Endothelial cell of umbilical vein (primary cell): ENCODE measurements around the gene SLC35B4. TPM values are rescaled to one million over a fixed set of nuclear protein-coding genes. Genes with fewer than 3 reads are reported as not detected.

Experiments
- BruUV-seq: library from RNA; stranded (reverse); fragments of 400-500 nt; replicated peaks from 2 replicates; lab custom pipeline; 2021; lab: Mats Ljungman, UMichigan
- CTCF ChIA-PET: fragments of 300-600, 350-600 bp; sonication (Branson Sonifier 250); formaldehyde crosslinking; loops from one replicate; lab custom pipeline; 2021; ENCODE audit warnings: antibody characterized with exemption, inconsistent platforms; lab: Charles Lee
- POLR2A ChIA-PET: fragments of 300-600, 350-600 bp; sonication (Branson Sonifier 250); formaldehyde crosslinking; loops from one replicate; lab custom pipeline; 2021; ENCODE audit warnings: antibody characterized with exemption, inconsistent platforms; lab: Charles Lee
- DNase-seq: peaks from one replicate; pipeline ENCODE4 v3.0.0-alpha.2; 2011; ENCODE audit warnings: low read depth, low spot score
- FAIRE-seq: peaks from 2 replicates; lab custom pipeline; 2011; peaks lifted over from hg19 to GRCh38; lab: Jason Lieb, UNC
- H2AFZ ChIP-seq: 2 replicates; pipeline ENCODE4 v1.6.0; 2012; ENCODE audit warnings: low read depth, low read length, control low read depth, inconsistent platforms
- H3K27ac ChIP-seq: 2 replicates; pipeline ENCODE4 v1.5.1; 2011; ENCODE audit warnings: low read depth, mild to moderate bottlenecking, control low read depth, low read length, moderate library complexity; ENCODE audit not compliant: insufficient read depth
- H3K27me3 ChIP-seq, 2 experiments: 2 replicates each; pipeline versions ENCODE4 v1.6.0 to v1.6.1; 2011; ENCODE audit warnings: low read length in 2 of 2, mixed read lengths in 1 of 2; ENCODE audit not compliant: control insufficient read depth in 2 of 2, insufficient read depth in 2 of 2
- H3K36me3 ChIP-seq, 2 experiments: 2 replicates in 1 of 2; 3 replicates in 1 of 2; pipeline ENCODE4 v1.5.1; 2011; ENCODE audit warnings: low read length in 2 of 2, mild to moderate bottlenecking in 1 of 2, moderate library complexity in 1 of 2; ENCODE audit not compliant: control insufficient read depth in 2 of 2, insufficient read depth in 2 of 2; ENCODE audit errors: extremely low read depth in 1 of 2
- H3K4me1 ChIP-seq: 3 replicates; pipeline ENCODE4 v1.5.1; 2011; ENCODE audit warnings: mild to moderate bottlenecking, low read length; ENCODE audit not compliant: control insufficient read depth, insufficient read depth; ENCODE audit errors: extremely low read depth
- H3K4me2 ChIP-seq: 2 replicates; pipeline ENCODE4 v1.6.1; 2011; ENCODE audit warnings: low read length, control low read depth, mixed read lengths; ENCODE audit not compliant: insufficient read depth
- H3K4me3 ChIP-seq, 3 experiments: fragments of 200-600 bp in 1 of 3; sonication (generic), shearing (Covaris generic) in 1 of 3; replicated peaks in 1 of 3; 2 replicates each; pipeline ENCODE4 v1.5.1; 2011 to 2016; ENCODE audit warnings: control low read depth in 3 of 3, low read length in 3 of 3, mild to moderate bottlenecking in 2 of 3, inconsistent platforms in 1 of 3, low read depth in 1 of 3, moderate library complexity in 1 of 3; ENCODE audit not compliant: insufficient read depth in 1 of 3
- H3K79me2 ChIP-seq: 2 replicates; pipeline ENCODE4 v1.6.0; 2012; ENCODE audit warnings: low read length, inconsistent platforms; ENCODE audit not compliant: control insufficient read depth, insufficient read depth
- H3K9ac ChIP-seq: replicated peaks from 2 replicates; pipeline ENCODE3; 2011; ENCODE audit warnings: low read length, control low read depth; ENCODE audit not compliant: insufficient read depth; ENCODE audit errors: extremely low read depth
- H3K9me1 ChIP-seq: replicated peaks from 3 replicates; pipeline ENCODE4 v1.6.0; 2011; ENCODE audit warnings: mild to moderate bottlenecking, low read length; ENCODE audit not compliant: control insufficient read depth, insufficient read depth; ENCODE audit errors: extremely low read depth
- H3K9me3 ChIP-seq: replicated peaks from 2 replicates; pipeline ENCODE4 v1.5.1; 2012; ENCODE audit warnings: low read length, inconsistent platforms; ENCODE audit not compliant: control insufficient read depth, insufficient read depth
- H4K20me1 ChIP-seq: replicated peaks from 2 replicates; pipeline ENCODE3; 2011; ENCODE audit warnings: mild to moderate bottlenecking, low read length; ENCODE audit not compliant: control insufficient read depth, insufficient read depth; ENCODE audit errors: extremely low read depth
- CTCF ChIP-seq, 2 donors: IDR thresholded peaks; 1 replicate in 1 of 2; 2 replicates in 1 of 2; pipeline ENCODE4 v1.5.1; 2011; ENCODE audit warnings: low read length in 2 of 2, mild to moderate bottlenecking in 2 of 2, moderate library complexity in 2 of 2, control low read depth in 1 of 2, inconsistent platforms in 1 of 2, low read depth in 1 of 2; ENCODE audit not compliant: insufficient read depth in 1 of 2; ENCODE audit errors: extremely low read depth in 1 of 2
- EZH2 ChIP-seq: IDR thresholded peaks from 2 replicates; pipeline ENCODE4 v1.6.1; 2012; ENCODE audit warnings: borderline replicate concordance, low read depth, mild to moderate bottlenecking, moderate library complexity, low read length, inconsistent platforms; ENCODE audit not compliant: severe bottlenecking
- FOS ChIP-seq: IDR thresholded peaks from 2 replicates; pipeline ENCODE4 v1.6.1; 2011; ENCODE audit warnings: mild to moderate bottlenecking, low read length, moderate library complexity, borderline replicate concordance; ENCODE audit not compliant: insufficient read depth
- GATA2 ChIP-seq: IDR thresholded peaks from 2 replicates; pipeline ENCODE4 v1.7.0; 2011; ENCODE audit warnings: low read depth, mild to moderate bottlenecking, moderate library complexity, mixed read lengths, low read length; ENCODE audit not compliant: insufficient read length, insufficient read depth
- JUN ChIP-seq: IDR thresholded peaks from 2 replicates; pipeline ENCODE4 v1.6.1; 2011; ENCODE audit warnings: borderline replicate concordance, low read depth; ENCODE audit not compliant: insufficient read length, insufficient read depth
- MAX ChIP-seq: IDR thresholded peaks from 2 replicates; pipeline ENCODE4 v1.6.1; 2011; ENCODE audit not compliant: insufficient read depth, insufficient read length
- MYC ChIP-seq: IDR thresholded peaks from one replicate; pipeline ENCODE4 v1.6.1; 2011; ENCODE audit warnings: mild to moderate bottlenecking, low read depth, low read length
- POLR2AphosphoS5 ChIP-seq: IDR thresholded peaks from 2 replicates; pipeline ENCODE4 v1.6.1; 2012; ENCODE audit warnings: low read depth, mild to moderate bottlenecking, control low read depth, low read length, moderate library complexity; ENCODE audit not compliant: insufficient read depth
- dilution Hi-C: fragments of 300-500 bp; cut with MboI; formaldehyde crosslinking; loops from one replicate; pipeline ENCODE4 v1.15.0; 2019; ENCODE audit warnings: low sequenced_read_pairs; ENCODE audit not compliant: extremely low pct_ligation_motif_present
- intact Hi-C: fragments of 100-400 bp; cut with micrococcal nuclease; formaldehyde crosslinking; loops from one replicate; pipeline ENCODE4 v1.10.0; 2022
- polyA plus RNA-seq, 4 experiments: library from polyadenylated mRNA; depleted of rRNA in 3 of 4; stranded (reverse) in 3 of 4; unstranded in 1 of 4; fragments of >200 nt; gene quantifications; 2 replicates each; pipeline versions ENCODE4 v1.2.1 to v1.2.3, GENCODE V29; 2011 to 2012; ENCODE audit warnings: missing spikeins in 1 of 4
- total RNA-seq: library from RNA; stranded (reverse); gene quantifications from 2 replicates; pipeline ENCODE4 v1.2.3, GENCODE V29; 2021

The SLC35B4 gene
- total and polyA plus RNA-seq, 2 donors (not counting 3 experiments of a cell fraction or from before 2014, with no cell fraction given) = 17.5 to 20.2 TPM

GRCh38 chr7:134279898-134280297 lies 36.8 kb downstream of the SLC35B4 start:
- no peaks in the 10 kb centered on the region for H3K9me1 ChIP-seq
- H3K4me3 ChIP-seq = no peak overlapping the region
- no peak for DNase-seq
- no peaks in the 10 kb centered on the region for H3K36me3 ChIP-seq
- H3K27me3 ChIP-seq = peaks cover 4 to 16% of the 10 kb centered on the region in 2 experiments
- no peak for FAIRE-seq
- no peak overlapping the region for H3K9ac ChIP-seq
- intact Hi-C loops = no loop called here
- no peaks in the 10 kb centered on the region for H3K9me3 ChIP-seq
- no TSS peak for BruUV-seq
- H4K20me1 ChIP-seq = no peaks in the 10 kb centered on the region
- H3K4me1 ChIP-seq = no peaks in the 10 kb centered on the region
- H3K27ac ChIP-seq = no peak overlapping the region
- CTCF ChIA-PET = interaction anchor here (1.1 to 1.6 kb wide), 3 partner anchors 13 to 49 kb away, joined by 3 to 4 read pairs (median 3); partner anchors contain the start of gene SLC35B4
- no peaks in the 10 kb centered on the region for H3K79me2 ChIP-seq
- no peak overlapping the region for H2AFZ ChIP-seq
- no peak overlapping the region for H3K4me2 ChIP-seq
- TF ChIP-seq FOS (no peak), GATA2 (no peak), POLR2AphosphoS5 (no peak), EZH2 (no peak), MAX (no peak)
- dilution Hi-C loops = no loop called here
- POLR2A ChIA-PET = no interaction called here

- Histone ChIP-seq H4K20me1 (no peaks in the 10 kb centered on the region), H3K27me3 (peaks cover 4 to 17% of the 10 kb centered on the region in 2 experiments), H3K9ac (no peak overlapping the region), H3K27ac (no peak overlapping the region), H3K79me2 (no peaks in the 10 kb centered on the region), H3K4me2 (no peak overlapping the region), H3K36me3 (no peaks in the 10 kb centered on the region), H2AFZ (no peak overlapping the region), H3K9me3 (no peaks in the 10 kb centered on the region), H3K4me1 (no peaks in the 10 kb centered on the region), H3K9me1 (no peaks in the 10 kb centered on the region), H3K4me3 (no peak overlapping the region)
- ChIA-PET POLR2A (no interaction called here), CTCF (interaction anchor here (1.1 to 1.2 kb wide), 2 partner anchors 37 to 49 kb away, joined by 3 read pairs; partner anchors contain the start of gene SLC35B4)
- no TSS peak for BruUV-seq
- dilution Hi-C loops (no loop called here), intact Hi-C loops (no loop called here)
- FAIRE-seq = no peak
- TF ChIP-seq CTCF (IDR thresholded peaks at IDR 0.05; ENCODE audit: extremely low read depth in 1 of 2, insufficient read depth in 1 of 2, low read depth in 1 of 2, low read length in 2 of 2) = no peak
- TF ChIP-seq GATA2 = no peak
- TF ChIP-seq JUN = no peak
- TF ChIP-seq FOS = no peak
- no peak for TF ChIP-seq POLR2AphosphoS5
- no peak for TF ChIP-seq MYC
- TF ChIP-seq MAX = no peak
- DNase-seq = no peak
Observed at GRCh38 chr7:134279336-134279735, 37.4 kb downstream of the SLC35B4 start.
